Lower leg skin (tissue), 4 donors: ENCODE data around the gene CCDC33. TPM values are rescaled to one million over a fixed set of nuclear protein-coding genes. Genes with fewer than 3 reads are reported as not detected.

Experiments
- DNase-seq, 2 donors: peaks; one replicate each; pipeline ENCODE4 v3.0.0-alpha.2; 2019; ENCODE audit warnings: low spot score in 2 of 2
- H3K4me3 ChIP-seq: fragments of 200-600 bp; sonication (generic); 2 replicates; pipeline ENCODE4 v1.5.1; 2017; ENCODE audit warnings: mild to moderate bottlenecking, low read depth; ENCODE audit not compliant: poor library complexity, severe bottlenecking
- CTCF ChIP-seq, 3 donors: fragments of 450-650 bp; IDR thresholded peaks; one replicate each; pipeline ENCODE4 v1.5.1; 2016; ENCODE audit warnings: antibody characterized with exemption in 3 of 3, mild to moderate bottlenecking in 3 of 3, moderate library complexity in 2 of 3
- POLR2A ChIP-seq, 2 donors: fragments of 450-650 bp; IDR thresholded peaks; one replicate each; pipeline ENCODE4 v1.6.1; 2016 to 2017; ENCODE audit warnings: antibody characterized with exemption in 2 of 2, mild to moderate bottlenecking in 1 of 2, moderate library complexity in 1 of 2
- WGBS, 2 donors: methylation state at CpG; one replicate each; pipeline ENCODE4 v1.1.5; 2018; 5-methylcytosine and 5-hydroxymethylcytosine counted together
- intact Hi-C: fragments of 100-400 bp; cut with DNase I; formaldehyde crosslinking; loops from one replicate; pipeline ENCODE4 v1.15.0; 2023; ENCODE audit warnings: low total_unique reads
- total RNA-seq, 4 donors: library from RNA; depleted of rRNA; stranded (reverse); fragments of >200 nt; gene quantifications; one replicate each; pipeline ENCODE4 v1.1.0, GENCODE V29; 2016

CCDC33 gene
- total RNA-seq, 4 donors from 2014 or later, result not detected

GRCh38 chr15:74210729-74211128 is 25.4 kb upstream of the CCDC33 start:
- intact Hi-C loops, result no loop called here
- no peak for DNase-seq
- H3K4me3 ChIP-seq, result no peak overlapping the region
- TF ChIP-seq CTCF (IDR thresholded peaks at IDR 0.05) (no peak), POLR2A (IDR thresholded peaks at IDR 0.05) (no peak)

- no peak for DNase-seq
- H3K4me3 ChIP-seq, result no peak overlapping the region
- intact Hi-C loops, result no loop called here
- no peak for TF ChIP-seq POLR2A (IDR thresholded peaks at IDR 0.05)
- 94 to 100% methylated on average over 1 of the region's 1 CpG for WGBS, 2 donors
Measured at GRCh38 chr15:74211656-74212055, 24.5 kb upstream of the CCDC33 start.

DNA sequence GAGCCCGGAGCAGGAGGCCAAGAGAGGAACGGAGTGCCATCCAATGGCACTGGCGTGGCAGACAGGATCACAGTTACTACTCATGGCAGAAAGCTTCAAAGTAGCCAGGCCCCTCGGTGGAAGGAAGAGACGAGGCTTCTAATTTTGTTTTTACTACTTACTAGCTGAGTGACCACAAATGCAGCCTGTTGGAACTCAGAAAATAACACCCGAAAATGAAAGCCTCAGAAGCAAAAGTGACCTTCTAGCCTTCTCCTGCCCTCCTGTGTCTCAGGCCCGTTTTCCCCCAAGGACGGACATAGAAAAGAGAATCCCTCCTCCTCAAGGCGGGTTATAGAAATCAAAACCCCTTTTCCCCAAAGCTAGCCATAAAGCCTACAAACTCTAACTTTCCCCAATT is 23.6 kb upstream of the CCDC33 start:
- DNase-seq, result no peak
- TF ChIP-seq POLR2A (IDR thresholded peaks at IDR 0.05), result no peak
- TF ChIP-seq CTCF (IDR thresholded peaks at IDR 0.05), result no peak
- intact Hi-C loops, result no loop called here
- 86 to 88% methylated on average over 9 of the region's 9 CpGs for WGBS, 2 donors
- H3K4me3 ChIP-seq, result no peak overlapping the region

GRCh38 chr15:74213858-74214284 is 22.3 kb upstream of the CCDC33 start:
- DNase-seq, result no peak
- intact Hi-C loops, result no loop called here
- TF ChIP-seq POLR2A (IDR thresholded peaks at IDR 0.05) (no peak), CTCF (IDR thresholded peaks at IDR 0.05) (no peak)
- WGBS, 2 donors, result 67 to 70% methylated on average over 7 of the region's 7 CpGs
- H3K4me3 ChIP-seq, result no peak overlapping the region

DNA sequence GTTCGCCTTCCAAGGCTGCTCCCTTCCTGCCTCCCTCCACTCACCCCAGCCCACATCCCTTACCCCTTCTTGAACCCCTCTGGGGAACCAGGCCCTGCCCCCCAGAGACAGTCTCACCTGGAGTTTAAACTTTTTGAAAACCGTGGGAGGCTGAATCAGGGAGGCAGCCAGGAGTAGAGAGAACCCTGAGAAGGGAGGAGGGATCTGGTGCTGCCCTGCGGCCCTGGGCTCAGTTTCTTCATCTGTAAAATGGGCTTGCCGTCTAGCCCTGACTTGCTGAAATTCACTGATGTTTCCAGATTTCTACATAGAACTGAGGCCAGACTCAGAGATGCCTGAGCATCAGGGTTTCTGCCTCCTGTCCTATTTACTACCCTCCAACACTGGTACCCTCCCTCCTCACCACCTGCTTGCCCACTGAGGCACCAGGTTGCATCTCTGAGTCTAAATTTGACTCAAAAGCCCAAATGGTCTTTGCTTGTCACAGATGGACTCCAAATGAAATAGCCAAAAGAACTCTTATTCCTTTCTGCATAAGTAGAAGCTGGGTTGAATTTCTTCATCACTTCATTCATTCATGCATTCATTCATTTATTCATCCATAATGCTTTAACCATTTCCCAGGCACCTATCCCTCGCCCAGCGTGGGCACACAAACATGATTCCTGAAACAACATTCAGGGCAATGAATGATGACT is 21.7 kb upstream of the CCDC33 start:
- 66 to 68% methylated on average over 6 of the region's 6 CpGs for WGBS, 2 donors
- intact Hi-C loops, result no loop called here
- TF ChIP-seq POLR2A (IDR thresholded peaks at IDR 0.05), result no peak
- no peak for TF ChIP-seq CTCF (IDR thresholded peaks at IDR 0.05)
- DNase-seq, result no peak
- no peak overlapping the region for H3K4me3 ChIP-seq

DNA sequence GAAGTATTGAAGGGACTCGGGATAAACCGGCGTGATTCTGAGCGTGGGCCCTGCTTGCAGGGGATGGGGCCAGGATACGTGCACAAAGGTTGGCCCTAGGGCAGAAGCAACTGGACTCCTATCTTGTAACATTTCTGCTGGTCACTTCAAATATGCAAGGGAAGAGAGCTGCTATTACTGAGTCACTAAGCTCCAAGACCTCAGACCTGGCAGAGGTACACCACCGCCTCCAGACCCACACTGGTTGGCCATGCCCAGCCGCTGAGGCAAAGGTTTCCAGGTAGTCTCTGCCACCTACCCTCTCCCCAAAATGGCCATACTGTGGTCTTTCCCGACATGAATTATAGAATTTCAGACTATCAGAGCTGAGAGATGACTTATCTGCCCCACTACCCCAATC is 20.2 kb upstream of the CCDC33 start:
- DNase-seq, result no peak
- no peak overlapping the region for H3K4me3 ChIP-seq
- intact Hi-C loops, result no loop called here
- 83 to 85% methylated on average over 8 of the region's 8 CpGs for WGBS, 2 donors
- TF ChIP-seq CTCF (IDR thresholded peaks at IDR 0.05), result no peak
- no peak for TF ChIP-seq POLR2A (IDR thresholded peaks at IDR 0.05)
